Tibial artery (tissue), 4 donors: ENCODE measurements around the gene USP26.
"Not testable (repeated sequence)": the region's sequence is repeated elsewhere in the genome, so short reads cannot be mapped to it uniquely, and the experiment has no call there.

Experiments used
- DNase-seq, 2 donors: peaks; one replicate each; pipeline ENCODE4 v3.0.0-alpha.2; 2019
- H3K27ac ChIP-seq, 2 donors: fragments of 200-600 bp; sonication (generic) in 1 of 2; 1 replicate in 1 of 2; 2 replicates in 1 of 2; pipeline ENCODE4 v1.5.1; 2018 to 2019; ENCODE audit warnings: mild to moderate bottlenecking in 1 of 2
- H3K27me3 ChIP-seq, 2 donors: fragments of 200-600 bp; sonication (generic) in 1 of 2; one replicate each; pipeline versions ENCODE4 v1.5.1 to v1.6.0; 2016 to 2019
- H3K36me3 ChIP-seq, 3 donors: fragments of 200-600 bp; sonication (generic) in 2 of 3; one replicate each; pipeline ENCODE4 v1.5.1; 2016 to 2019; ENCODE audit warnings: mild to moderate bottlenecking in 2 of 3
- H3K4me1 ChIP-seq, 4 donors: fragments of 200-600 bp; sonication (generic) in 2 of 4; 1 replicate in 3 of 4; 2 replicates in 1 of 4; pipeline ENCODE4 v1.5.1; 2016 to 2019
- H3K4me3 ChIP-seq, 2 donors: fragments of 200-600 bp; sonication (generic) in 1 of 2; 1 replicate in 1 of 2; 2 replicates in 1 of 2; pipeline ENCODE4 v1.5.1; 2018 to 2019; ENCODE audit warnings: mild to moderate bottlenecking in 2 of 2
- H3K9me3 ChIP-seq, 3 donors: fragments of 200-600 bp; sonication (generic) in 1 of 3; one replicate each; pipeline ENCODE4 v1.5.1; 2016 to 2019
- intact Hi-C: fragments of 100-400 bp; cut with DNase I; formaldehyde crosslinking; loops from one replicate; pipeline ENCODE4 v1.15.0; 2023; ENCODE audit warnings: low total_unique reads
- TF ChIP-seq, protein P1 (sequence below), 2 experiments: fragments of 200-600 bp in 1 of 2; fragments of 450-650 bp in 1 of 2; IDR thresholded peaks; one replicate each; pipeline ENCODE4 v1.5.1; 2017 to 2019; ENCODE audit warnings: antibody characterized with exemption in 2 of 2, mild to moderate bottlenecking in 1 of 2, moderate library complexity in 1 of 2

USP26 gene

DNA sequence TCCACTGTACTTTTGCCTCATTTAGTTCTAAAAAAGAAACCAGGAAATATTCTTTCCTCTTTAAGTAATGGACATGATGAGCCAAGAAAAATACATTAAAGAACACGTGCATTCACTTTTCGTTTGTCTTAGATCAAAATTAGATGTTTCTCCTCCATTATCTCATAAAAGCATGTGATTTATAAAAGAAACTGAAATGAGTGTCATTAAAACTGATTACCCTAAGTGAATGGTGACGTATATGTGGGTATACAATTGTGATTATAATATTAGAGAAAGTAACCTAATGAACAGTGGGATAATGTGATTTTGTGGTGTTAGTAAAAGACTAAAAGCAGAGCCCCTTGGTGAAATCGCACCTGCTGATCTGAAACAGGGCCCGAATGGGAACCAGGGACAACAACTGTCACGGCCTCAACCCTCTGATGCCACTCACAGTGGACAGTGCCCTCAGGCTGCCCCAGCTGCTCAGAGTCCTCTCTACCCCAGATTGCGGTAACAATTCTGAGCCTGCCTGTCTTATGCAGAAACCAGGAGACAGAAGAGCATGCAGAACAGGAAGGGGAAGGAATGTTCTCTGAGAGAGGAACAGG lies 112.8 kb downstream of the USP26 start:
- Histone ChIP-seq H3K27me3 (no peaks in the 10 kb centered on the region), H3K9me3 (no peaks in the 10 kb centered on the region), H3K4me1 (no peaks in the 10 kb centered on the region), H3K4me3 (no peak overlapping the region), H3K36me3 (no peaks in the 10 kb centered on the region), H3K27ac (no peak overlapping the region)
- intact Hi-C loops = no loop called here
- TF ChIP-seq, protein P1, sequence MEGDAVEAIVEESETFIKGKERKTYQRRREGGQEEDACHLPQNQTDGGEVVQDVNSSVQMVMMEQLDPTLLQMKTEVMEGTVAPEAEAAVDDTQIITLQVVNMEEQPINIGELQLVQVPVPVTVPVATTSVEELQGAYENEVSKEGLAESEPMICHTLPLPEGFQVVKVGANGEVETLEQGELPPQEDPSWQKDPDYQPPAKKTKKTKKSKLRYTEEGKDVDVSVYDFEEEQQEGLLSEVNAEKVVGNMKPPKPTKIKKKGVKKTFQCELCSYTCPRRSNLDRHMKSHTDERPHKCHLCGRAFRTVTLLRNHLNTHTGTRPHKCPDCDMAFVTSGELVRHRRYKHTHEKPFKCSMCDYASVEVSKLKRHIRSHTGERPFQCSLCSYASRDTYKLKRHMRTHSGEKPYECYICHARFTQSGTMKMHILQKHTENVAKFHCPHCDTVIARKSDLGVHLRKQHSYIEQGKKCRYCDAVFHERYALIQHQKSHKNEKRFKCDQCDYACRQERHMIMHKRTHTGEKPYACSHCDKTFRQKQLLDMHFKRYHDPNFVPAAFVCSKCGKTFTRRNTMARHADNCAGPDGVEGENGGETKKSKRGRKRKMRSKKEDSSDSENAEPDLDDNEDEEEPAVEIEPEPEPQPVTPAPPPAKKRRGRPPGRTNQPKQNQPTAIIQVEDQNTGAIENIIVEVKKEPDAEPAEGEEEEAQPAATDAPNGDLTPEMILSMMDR (IDR thresholded peaks at IDR 0.05) = no peak
- DNase-seq = no peak

DNA sequence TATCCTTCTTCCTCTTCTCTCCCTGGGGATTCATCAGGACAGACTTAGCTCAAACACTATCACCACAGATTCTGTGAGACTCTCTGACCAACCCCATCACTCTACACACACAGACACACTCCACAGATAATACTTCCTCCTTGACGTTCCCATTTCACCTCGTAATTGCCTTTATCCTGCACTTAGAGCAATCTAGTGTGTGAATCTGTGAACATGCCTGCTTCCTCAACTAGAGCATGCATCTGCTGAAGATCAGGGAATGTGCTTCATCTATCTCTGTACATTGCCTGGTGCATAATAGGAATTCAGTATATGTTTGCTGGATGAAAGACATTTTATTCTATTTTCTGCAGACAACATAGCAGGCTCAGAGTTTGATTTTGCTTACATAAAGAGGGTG lies 113.4 kb downstream of the USP26 start:
- Histone ChIP-seq H3K36me3 (no peaks in the 10 kb centered on the region), H3K4me3 (no peak overlapping the region), H3K27me3 (no peaks in the 10 kb centered on the region), H3K27ac (no peak overlapping the region), H3K4me1 (no peaks in the 10 kb centered on the region), H3K9me3 (no peaks in the 10 kb centered on the region)
- TF ChIP-seq, protein P1 (IDR thresholded peaks at IDR 0.05) = no peak
- intact Hi-C loops = no loop called here
- no peak for DNase-seq

DNA sequence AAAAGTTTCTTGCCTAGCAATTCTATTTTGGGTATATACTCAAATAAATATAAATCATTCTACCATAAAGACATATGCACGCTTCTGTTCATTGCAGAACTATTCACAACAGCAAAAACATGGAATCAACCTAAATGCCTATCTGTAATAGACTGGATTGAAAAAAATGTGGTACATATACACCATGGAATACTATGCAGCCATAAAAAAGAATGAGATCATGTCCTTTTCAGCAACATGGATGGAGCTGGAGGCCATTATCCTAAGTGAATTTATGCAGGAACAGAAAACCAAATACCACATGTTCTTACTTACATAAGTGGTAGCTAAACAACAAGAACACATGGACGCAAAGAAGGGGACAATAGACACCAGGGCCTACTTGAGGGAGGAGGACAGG lies 116.9 kb downstream of the USP26 start:
- DNase-seq, H3K4me1 ChIP-seq, H3K9me3 ChIP-seq, H3K27me3 ChIP-seq, H3K4me3 ChIP-seq, intact Hi-C loops, H3K36me3 ChIP-seq, H3K27ac ChIP-seq: not testable (repeated sequence)
